ENCODE data around the gene MYO7A. TPM values are rescaled to one million over a fixed set of nuclear protein-coding genes. Genes with fewer than 3 reads are reported as not detected.

MYO7A gene
- total and polyA plus RNA-seq, 2 of the 4 experiments (the other 2 are of a cell fraction) = 0.02 TPM; not detected in 1

DNA sequence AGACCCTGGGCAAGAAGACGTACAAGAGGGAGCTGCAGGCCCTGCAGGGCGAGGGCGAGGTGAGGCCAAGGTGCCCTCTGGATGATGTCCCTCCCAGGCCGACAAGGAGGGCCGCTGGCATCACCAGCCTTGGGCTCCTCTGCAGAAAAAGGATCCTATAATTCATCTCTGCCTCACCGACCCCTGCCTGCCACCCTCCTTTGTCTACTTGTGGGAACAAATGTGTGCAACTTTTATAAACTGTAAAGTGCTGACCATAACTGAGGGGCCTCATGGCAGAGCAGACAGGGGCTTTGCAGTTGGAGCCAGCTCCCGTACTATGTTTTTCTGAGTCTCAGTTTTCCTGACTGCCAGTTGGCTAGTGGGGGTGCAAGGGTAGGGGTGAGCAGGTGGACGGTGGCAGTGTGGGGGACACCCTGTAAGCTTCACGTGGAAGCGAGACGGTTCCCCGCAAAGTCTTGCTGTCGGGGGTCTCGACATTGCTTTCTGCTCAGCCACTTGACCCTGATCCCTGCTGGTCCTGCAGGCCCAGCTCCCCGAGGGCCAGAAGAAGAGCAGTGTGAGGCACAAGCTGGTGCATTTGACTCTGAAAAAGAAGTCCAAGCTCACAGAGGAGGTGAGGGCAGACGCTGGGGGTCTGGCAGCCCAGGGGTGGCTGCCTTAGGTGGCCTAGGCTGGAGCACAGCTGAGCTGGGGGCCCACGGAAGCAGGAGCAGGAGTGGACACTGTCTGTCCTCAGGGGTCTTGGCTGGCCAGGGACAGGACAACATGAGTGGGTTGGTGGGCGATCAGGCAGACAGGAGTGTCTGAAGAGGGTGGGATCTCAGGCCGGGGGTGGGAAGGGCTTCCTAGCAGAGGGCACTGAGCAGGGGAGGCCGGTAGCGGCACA, 54.7 kb downstream of the MYO7A start:
- POLR2A ChIA-PET (ENCODE audit: unreplicated experiment) = no interaction called here
- dilution Hi-C loops (cut with HindIII; ENCODE audit: low sequenced_read_pairs, unreplicated experiment) (no loop called here), in situ Hi-C loops (cut with MboI; ENCODE audit: low sequenced_read_pairs) (loop anchor here (10.0 kb wide), 1 partner anchor 58 kb away; the partner anchor contains the start of gene MYO7A), intact Hi-C loops (cut with micrococcal nuclease) (loop anchor here (10.0 kb wide), 1 partner anchor 258 kb away; no protein-coding TSS in a partner anchor)
- Histone ChIP-seq H3K56ac (ENCODE audit: extremely low read depth, insufficient read depth, low read length) (no peak overlapping the region), H3K23ac (ENCODE audit: low read depth, low read length) (no peak overlapping the region), H2BK20ac (ENCODE audit: low read depth, low read length) (no peak overlapping the region), H3K18ac (ENCODE audit: low read depth, low read length) (no peak overlapping the region), H3K4me2 (ENCODE audit: low read depth, low read length) (no peak overlapping the region), H4K91ac (ENCODE audit: insufficient read depth, low read depth, low read length) (no peak overlapping the region), H3K4ac (ENCODE audit: low read depth, low read length) (no peak overlapping the region), H2AK5ac (ENCODE audit: low read depth, low read length) (no peak overlapping the region), H3K27me3 (ENCODE audit: control insufficient read depth, insufficient read depth, low read length) (peaks cover 39% of the 10 kb centered on the region), H3K14ac (replicated peaks; ENCODE audit: low read depth, low read length) (no peak overlapping the region), H3K4me1 (ENCODE audit: control insufficient read depth, insufficient read depth, low read length) (no peaks in the 10 kb centered on the region), H3K4me3 (ENCODE audit: insufficient read depth, low read depth, low read length) (no peak overlapping the region), H2AFZ (replicated peaks; ENCODE audit: low read length, poor library complexity) (no peak overlapping the region), H4K20me1 (ENCODE audit: insufficient read depth, low read length) (no peaks in the 10 kb centered on the region), H2BK120ac (ENCODE audit: low read depth, low read length) (no peak overlapping the region), H3K9ac (ENCODE audit: low read depth, low read length) (no peak overlapping the region), H3K9me1 (ENCODE audit: insufficient read depth, low read length) (no peaks in the 10 kb centered on the region), H3K9me3 (ENCODE audit: control insufficient read depth, insufficient read depth, low read length) (no peaks in the 10 kb centered on the region), H2AK9ac (replicated peaks; ENCODE audit: low read depth, low read length, poor library complexity) (peak overlapping the region; percentile 61), H4K8ac (ENCODE audit: low read depth in 2 of 2, low read length in 2 of 2) (no peak overlapping the region), H2BK15ac (ENCODE audit: low read depth, low read length) (no peak overlapping the region), H3K27ac (ENCODE audit: insufficient read depth, low read length) (no peak overlapping the region), H2BK5ac (ENCODE audit: low read depth, low read length, poor library complexity, severe bottlenecking) (no peak overlapping the region), H3K36me3 (ENCODE audit: control insufficient read depth, insufficient read depth, low read length) (no peaks in the 10 kb centered on the region), H4K5ac (ENCODE audit: low read depth, low read length) (no peak overlapping the region), H3K79me1 (ENCODE audit: low read depth in 1 of 2, low read length in 2 of 2) (no peaks in the 10 kb centered on the region)
- BruUV-seq (replicated peaks) = no TSS peak
- TF ChIP-seq POLR2A (IDR thresholded peaks at IDR 0.05; ENCODE audit: low read depth, low read length) (no peak), NFE2L2 (IDR thresholded peaks at IDR 0.05; ENCODE audit: low read depth, low read length) (no peak)
- TF ChIP-seq, protein P1, sequence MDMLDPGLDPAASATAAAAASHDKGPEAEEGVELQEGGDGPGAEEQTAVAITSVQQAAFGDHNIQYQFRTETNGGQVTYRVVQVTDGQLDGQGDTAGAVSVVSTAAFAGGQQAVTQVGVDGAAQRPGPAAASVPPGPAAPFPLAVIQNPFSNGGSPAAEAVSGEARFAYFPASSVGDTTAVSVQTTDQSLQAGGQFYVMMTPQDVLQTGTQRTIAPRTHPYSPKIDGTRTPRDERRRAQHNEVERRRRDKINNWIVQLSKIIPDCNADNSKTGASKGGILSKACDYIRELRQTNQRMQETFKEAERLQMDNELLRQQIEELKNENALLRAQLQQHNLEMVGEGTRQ (IDR thresholded peaks at IDR 0.05; ENCODE audit: low read depth, low read length) = no peak
- TF ChIP-seq, protein P2, sequence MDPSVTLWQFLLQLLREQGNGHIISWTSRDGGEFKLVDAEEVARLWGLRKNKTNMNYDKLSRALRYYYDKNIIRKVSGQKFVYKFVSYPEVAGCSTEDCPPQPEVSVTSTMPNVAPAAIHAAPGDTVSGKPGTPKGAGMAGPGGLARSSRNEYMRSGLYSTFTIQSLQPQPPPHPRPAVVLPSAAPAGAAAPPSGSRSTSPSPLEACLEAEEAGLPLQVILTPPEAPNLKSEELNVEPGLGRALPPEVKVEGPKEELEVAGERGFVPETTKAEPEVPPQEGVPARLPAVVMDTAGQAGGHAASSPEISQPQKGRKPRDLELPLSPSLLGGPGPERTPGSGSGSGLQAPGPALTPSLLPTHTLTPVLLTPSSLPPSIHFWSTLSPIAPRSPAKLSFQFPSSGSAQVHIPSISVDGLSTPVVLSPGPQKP (IDR thresholded peaks at IDR 0.05; ENCODE audit: borderline replicate concordance, low read depth, low read length) = no peak
- DNase-seq = no peak
- ATAC-seq (ENCODE audit: low read depth) = no peak
- WGBS, 2 experiments (ENCODE audit: extremely low coverage in 2 of 2, insufficient read length in 1 of 2) = 68% methylated on average over 9 of the region's 21 CpGs; no CpG with 5 or more reads in 1 of the 2 experiments
- CTCF ChIA-PET = interaction anchor here (1.8 kb wide), 1 partner anchor 55 kb away, joined by 9 read pairs; the partner anchor contains the start of gene MYO7A
